ENCODE measurements around the gene GPR45.

Gene GPR45

GRCh38 chr2:105271393-105272045, 30.0 kb downstream of the GPR45 start:
- TF ChIP-seq, protein P1, sequence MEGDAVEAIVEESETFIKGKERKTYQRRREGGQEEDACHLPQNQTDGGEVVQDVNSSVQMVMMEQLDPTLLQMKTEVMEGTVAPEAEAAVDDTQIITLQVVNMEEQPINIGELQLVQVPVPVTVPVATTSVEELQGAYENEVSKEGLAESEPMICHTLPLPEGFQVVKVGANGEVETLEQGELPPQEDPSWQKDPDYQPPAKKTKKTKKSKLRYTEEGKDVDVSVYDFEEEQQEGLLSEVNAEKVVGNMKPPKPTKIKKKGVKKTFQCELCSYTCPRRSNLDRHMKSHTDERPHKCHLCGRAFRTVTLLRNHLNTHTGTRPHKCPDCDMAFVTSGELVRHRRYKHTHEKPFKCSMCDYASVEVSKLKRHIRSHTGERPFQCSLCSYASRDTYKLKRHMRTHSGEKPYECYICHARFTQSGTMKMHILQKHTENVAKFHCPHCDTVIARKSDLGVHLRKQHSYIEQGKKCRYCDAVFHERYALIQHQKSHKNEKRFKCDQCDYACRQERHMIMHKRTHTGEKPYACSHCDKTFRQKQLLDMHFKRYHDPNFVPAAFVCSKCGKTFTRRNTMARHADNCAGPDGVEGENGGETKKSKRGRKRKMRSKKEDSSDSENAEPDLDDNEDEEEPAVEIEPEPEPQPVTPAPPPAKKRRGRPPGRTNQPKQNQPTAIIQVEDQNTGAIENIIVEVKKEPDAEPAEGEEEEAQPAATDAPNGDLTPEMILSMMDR (IDR thresholded peaks at IDR 0.05; ENCODE audit: extremely low read depth, missing control alignments) = no peak
- DNase-seq (ENCODE audit: low spot score) = no peak

GRCh38 chr2:105272176-105272575, 30.6 kb downstream of the GPR45 start:
- TF ChIP-seq, protein P1 (IDR thresholded peaks at IDR 0.05; ENCODE audit: extremely low read depth, missing control alignments) = no peak
- no peak for DNase-seq (ENCODE audit: low spot score)

GRCh38 chr2:105274046-105274445, 32.5 kb downstream of the GPR45 start:
- no peak for DNase-seq (ENCODE audit: low spot score)
- TF ChIP-seq, protein P1 (IDR thresholded peaks at IDR 0.05; ENCODE audit: extremely low read depth, missing control alignments) = no peak

DNA sequence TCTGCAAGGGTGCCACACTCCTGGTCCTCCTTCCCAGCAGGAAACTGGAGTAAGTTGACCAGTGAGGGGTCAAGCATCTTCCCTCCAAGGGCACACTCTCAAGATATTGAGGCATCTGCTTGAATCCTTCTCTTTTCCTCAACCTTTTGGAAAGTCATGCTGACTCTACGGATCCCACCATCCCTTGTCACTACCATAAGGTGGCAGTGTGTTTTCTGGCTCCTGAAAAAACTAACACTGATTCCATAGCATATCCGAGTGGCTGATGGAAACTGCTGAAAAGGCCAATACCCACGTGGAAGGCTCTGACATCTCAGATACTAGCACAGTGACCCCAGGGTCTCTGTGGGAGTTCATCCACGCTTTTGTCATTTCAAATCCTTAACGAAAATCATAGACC, 37.1 kb downstream of the GPR45 start:
- no peak for DNase-seq (ENCODE audit: low spot score)
- TF ChIP-seq, protein P1 (IDR thresholded peaks at IDR 0.05; ENCODE audit: extremely low read depth, missing control alignments) = no peak

GRCh38 chr2:105279126-105279525, 37.6 kb downstream of the GPR45 start:
- TF ChIP-seq, protein P1 (IDR thresholded peaks at IDR 0.05; ENCODE audit: extremely low read depth, missing control alignments) = no peak
- no peak for DNase-seq (ENCODE audit: low spot score)

- DNase-seq (ENCODE audit: low spot score) = no peak
- TF ChIP-seq, protein P1 (IDR thresholded peaks at IDR 0.05; ENCODE audit: extremely low read depth, missing control alignments) = no peak
These were observed 38.7 kb downstream of the GPR45 start for GRCh38 chr2:105280281-105280680.

- no peak for DNase-seq (ENCODE audit: low spot score)
- TF ChIP-seq, protein P1 (IDR thresholded peaks at IDR 0.05; ENCODE audit: extremely low read depth, missing control alignments) = no peak
These were observed 42.0 kb downstream of the GPR45 start for GRCh38 chr2:105283532-105283931.
